Loucy (cell line): ENCODE measurements around the gene ABCB1.

Experiments
- EZH2phosphoT487 ChIP-seq: fragments of 200-600 bp; IDR thresholded peaks from 2 replicates; pipeline ENCODE4 v1.6.1; 2018; ENCODE audit warnings: antibody characterized with exemption, mild to moderate bottlenecking, moderate library complexity, borderline replicate concordance
- TF ChIP-seq, protein P1 (sequence below): fragments of 200-600 bp; sonication (generic); conservative IDR thresholded peaks from 2 replicates; pipeline ENCODE4 v1.5.1; 2014; ENCODE audit warnings: mild to moderate bottlenecking, antibody characterized with exemption, low read length

DNA sequence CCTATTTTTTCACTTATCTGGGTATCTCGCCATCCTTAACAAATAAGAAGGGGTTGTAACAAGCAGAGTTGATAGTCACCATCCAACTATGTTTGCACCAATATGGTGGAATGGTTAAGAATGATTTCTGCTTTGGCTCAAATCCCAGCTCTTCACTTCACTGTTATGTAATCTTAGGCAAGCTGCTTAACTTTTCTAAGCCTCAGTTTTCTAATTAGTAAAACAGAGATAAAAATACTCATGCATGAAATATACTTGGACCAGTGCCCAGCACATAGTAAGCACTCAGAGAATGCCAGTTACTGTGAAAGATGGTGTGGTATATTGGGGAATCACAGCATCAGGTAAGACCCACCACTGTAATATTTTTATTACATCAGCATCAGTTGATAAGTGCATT is 33.6 kb downstream of the ABCB1 start:
- TF ChIP-seq, protein P1, sequence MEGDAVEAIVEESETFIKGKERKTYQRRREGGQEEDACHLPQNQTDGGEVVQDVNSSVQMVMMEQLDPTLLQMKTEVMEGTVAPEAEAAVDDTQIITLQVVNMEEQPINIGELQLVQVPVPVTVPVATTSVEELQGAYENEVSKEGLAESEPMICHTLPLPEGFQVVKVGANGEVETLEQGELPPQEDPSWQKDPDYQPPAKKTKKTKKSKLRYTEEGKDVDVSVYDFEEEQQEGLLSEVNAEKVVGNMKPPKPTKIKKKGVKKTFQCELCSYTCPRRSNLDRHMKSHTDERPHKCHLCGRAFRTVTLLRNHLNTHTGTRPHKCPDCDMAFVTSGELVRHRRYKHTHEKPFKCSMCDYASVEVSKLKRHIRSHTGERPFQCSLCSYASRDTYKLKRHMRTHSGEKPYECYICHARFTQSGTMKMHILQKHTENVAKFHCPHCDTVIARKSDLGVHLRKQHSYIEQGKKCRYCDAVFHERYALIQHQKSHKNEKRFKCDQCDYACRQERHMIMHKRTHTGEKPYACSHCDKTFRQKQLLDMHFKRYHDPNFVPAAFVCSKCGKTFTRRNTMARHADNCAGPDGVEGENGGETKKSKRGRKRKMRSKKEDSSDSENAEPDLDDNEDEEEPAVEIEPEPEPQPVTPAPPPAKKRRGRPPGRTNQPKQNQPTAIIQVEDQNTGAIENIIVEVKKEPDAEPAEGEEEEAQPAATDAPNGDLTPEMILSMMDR: no peak
- TF ChIP-seq EZH2phosphoT487: no peak
